ENCODE data around the gene THAP4. TPM values are rescaled to one million over a fixed set of nuclear protein-coding genes. Genes with fewer than 3 reads are reported as not detected.

Gene THAP4
- total and polyA plus RNA-seq, 2 experiments from 2014 or later: 62.9 to 80.4 TPM

DNA sequence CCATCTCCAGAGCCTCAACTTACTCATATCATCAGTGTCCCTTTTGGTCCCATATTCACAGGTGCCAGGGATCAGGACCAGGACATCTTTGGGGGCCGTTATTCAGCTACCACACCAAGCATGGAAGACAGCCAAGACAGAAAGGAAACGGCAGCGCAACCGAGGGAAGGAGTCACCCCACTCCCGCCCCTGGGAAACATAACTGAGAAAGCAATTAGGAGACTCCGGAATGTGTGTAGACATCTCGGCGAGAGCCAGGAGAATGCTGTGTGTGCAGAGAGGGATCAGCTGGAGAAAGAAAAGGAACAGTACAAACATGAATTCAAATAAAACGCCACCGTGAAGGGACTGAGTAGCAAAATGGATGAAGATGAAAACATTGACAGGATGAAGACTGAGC is 91.9 kb downstream of the THAP4 start (continued):
- TF ChIP-seq, protein P1, sequence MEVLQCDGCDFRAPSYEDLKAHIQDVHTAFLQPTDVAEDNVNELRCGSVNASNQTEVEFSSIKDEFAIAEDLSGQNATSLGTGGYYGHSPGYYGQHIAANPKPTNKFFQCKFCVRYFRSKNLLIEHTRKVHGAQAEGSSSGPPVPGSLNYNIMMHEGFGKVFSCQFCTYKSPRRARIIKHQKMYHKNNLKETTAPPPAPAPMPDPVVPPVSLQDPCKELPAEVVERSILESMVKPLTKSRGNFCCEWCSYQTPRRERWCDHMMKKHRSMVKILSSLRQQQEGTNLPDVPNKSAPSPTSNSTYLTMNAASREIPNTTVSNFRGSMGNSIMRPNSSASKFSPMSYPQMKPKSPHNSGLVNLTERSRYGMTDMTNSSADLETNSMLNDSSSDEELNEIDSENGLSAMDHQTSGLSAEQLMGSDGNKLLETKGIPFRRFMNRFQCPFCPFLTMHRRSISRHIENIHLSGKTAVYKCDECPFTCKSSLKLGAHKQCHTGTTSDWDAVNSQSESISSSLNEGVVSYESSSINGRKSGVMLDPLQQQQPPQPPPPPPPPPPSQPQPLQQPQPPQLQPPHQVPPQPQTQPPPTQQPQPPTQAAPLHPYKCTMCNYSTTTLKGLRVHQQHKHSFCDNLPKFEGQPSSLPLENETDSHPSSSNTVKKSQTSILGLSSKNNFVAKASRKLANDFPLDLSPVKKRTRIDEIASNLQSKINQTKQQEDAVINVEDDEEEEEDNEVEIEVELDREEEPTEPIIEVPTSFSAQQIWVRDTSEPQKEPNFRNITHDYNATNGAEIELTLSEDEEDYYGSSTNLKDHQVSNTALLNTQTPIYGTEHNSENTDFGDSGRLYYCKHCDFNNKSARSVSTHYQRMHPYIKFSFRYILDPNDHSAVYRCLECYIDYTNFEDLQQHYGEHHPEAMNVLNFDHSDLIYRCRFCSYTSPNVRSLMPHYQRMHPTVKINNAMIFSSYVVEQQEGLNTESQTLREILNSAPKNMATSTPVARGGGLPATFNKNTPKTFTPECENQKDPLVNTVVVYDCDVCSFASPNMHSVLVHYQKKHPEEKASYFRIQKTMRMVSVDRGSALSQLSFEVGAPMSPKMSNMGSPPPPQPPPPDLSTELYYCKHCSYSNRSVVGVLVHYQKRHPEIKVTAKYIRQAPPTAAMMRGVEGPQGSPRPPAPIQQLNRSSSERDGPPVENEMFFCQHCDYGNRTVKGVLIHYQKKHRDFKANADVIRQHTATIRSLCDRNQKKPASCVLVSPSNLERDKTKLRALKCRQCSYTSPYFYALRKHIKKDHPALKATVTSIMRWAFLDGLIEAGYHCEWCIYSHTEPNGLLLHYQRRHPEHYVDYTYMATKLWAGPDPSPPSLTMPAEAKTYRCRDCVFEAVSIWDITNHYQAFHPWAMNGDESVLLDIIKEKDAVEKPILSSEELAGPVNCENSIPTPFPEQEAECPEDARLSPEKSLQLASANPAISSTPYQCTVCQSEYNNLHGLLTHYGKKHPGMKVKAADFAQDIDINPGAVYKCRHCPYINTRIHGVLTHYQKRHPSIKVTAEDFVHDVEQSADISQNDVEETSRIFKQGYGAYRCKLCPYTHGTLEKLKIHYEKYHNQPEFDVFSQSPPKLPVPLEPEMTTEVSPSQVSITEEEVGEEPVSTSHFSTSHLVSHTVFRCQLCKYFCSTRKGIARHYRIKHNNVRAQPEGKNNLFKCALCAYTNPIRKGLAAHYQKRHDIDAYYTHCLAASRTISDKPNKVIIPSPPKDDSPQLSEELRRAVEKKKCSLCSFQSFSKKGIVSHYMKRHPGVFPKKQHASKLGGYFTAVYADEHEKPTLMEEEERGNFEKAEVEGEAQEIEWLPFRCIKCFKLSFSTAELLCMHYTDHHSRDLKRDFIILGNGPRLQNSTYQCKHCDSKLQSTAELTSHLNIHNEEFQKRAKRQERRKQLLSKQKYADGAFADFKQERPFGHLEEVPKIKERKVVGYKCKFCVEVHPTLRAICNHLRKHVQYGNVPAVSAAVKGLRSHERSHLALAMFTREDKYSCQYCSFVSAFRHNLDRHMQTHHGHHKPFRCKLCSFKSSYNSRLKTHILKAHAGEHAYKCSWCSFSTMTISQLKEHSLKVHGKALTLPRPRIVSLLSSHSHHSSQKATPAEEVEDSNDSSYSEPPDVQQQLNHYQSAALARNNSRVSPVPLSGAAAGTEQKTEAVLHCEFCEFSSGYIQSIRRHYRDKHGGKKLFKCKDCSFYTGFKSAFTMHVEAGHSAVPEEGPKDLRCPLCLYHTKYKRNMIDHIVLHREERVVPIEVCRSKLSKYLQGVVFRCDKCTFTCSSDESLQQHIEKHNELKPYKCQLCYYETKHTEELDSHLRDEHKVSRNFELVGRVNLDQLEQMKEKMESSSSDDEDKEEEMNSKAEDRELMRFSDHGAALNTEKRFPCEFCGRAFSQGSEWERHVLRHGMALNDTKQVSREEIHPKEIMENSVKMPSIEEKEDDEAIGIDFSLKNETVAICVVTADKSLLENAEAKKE (CRISPR knock-in tag; IDR thresholded peaks at IDR 0.05): no peak
- no peak for TF ChIP-seq CREB1 (CRISPR knock-in tag; IDR thresholded peaks at IDR 0.05; ENCODE audit: low read depth)

DNA sequence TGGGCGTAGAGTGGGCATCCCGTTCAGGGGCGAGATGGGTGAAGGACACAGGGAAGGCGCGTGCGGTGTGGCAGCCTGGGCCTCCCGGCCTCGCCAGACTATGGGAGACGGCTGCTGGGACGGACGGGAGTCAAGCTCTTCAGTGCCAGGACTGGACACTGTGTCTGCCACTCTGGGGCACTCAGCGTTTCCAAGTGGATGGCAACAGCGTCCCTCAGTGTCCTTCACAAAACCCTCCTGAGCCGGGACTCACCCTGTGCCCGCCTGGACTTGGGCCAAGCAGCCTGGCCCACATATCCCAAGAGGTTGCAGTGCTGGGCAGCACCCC is 94.7 kb downstream of the THAP4 start:
- H3K27me3 ChIP-seq (ENCODE audit: insufficient read depth): peaks cover 41% of the 10 kb centered on the region
- no peaks in the 10 kb centered on the region for H3K79me2 ChIP-seq (replicated peaks; ENCODE audit: insufficient read depth)
- no peak overlapping the region for H3K27ac ChIP-seq (ENCODE audit: low read depth)
- Mint-ChIP-seq H3K27ac (no peak overlapping the region), H3K27me3 (ENCODE audit: insufficient read depth, low read depth, poor library complexity) (peaks cover 39% of the 10 kb centered on the region), H3K9me3 (no peaks in the 10 kb centered on the region), H3K4me3 (peak overlapping the region; percentile 34; the same call in 1 of the 3 replicates), H3K4me1 (peaks cover 16% of the 10 kb centered on the region), H3K36me3 (ENCODE audit: low read depth) (no peaks in the 10 kb centered on the region; the same call in 2 of the 3 replicates)
- H2AFZ ChIP-seq: no peak overlapping the region
- H3K36me3 ChIP-seq (ENCODE audit: insufficient read depth): no peaks in the 10 kb centered on the region
- no peaks in the 10 kb centered on the region; the same call in 1 of the 2 replicates for H3F3A ChIP-seq (replicated peaks; ENCODE audit: low read depth)
- peaks cover 10% of the 10 kb centered on the region; the same call in 1 of the 2 replicates for H3K4me1 ChIP-seq (ENCODE audit: insufficient read depth)
- DNase-seq (ENCODE audit: low spot score) (no peak), ATAC-seq (no peak)
- no peaks in the 10 kb centered on the region for H3K9me2 ChIP-seq (ENCODE audit: insufficient read depth)
- H4K20me1 ChIP-seq (replicated peaks; ENCODE audit: insufficient read depth): no peaks in the 10 kb centered on the region
- H3K4me3 ChIP-seq: peak overlapping the region; percentile 72; the same call in 1 of the 2 replicates
- H3K4me2 ChIP-seq: peak overlapping the region; percentile 88; the same call in 1 of the 2 replicates
- TF ChIP-seq ZNF114 (CRISPR knock-in tag; IDR thresholded peaks at IDR 0.05) (no peak), ZNF331 (CRISPR knock-in tag; IDR thresholded peaks at IDR 0.05; ENCODE audit: low read depth) (no peak), JUNB (IDR thresholded peaks at IDR 0.05; ENCODE audit: unreplicated experiment) (no peak), POLR2AphosphoS5 (IDR thresholded peaks at IDR 0.05; ENCODE audit: low read depth) (no peak)
- TF ChIP-seq, protein P1 (CRISPR knock-in tag; IDR thresholded peaks at IDR 0.05): no peak
